ENCODE data around the gene CHST12.
A peak's percentile ranks its signal among the peaks of the same experiment; 100 is the strongest.
"Not testable (repeated sequence)": the region's sequence is repeated elsewhere in the genome, so short reads cannot be mapped to it uniquely, and the experiment has no call there.

CHST12 gene

DNA sequence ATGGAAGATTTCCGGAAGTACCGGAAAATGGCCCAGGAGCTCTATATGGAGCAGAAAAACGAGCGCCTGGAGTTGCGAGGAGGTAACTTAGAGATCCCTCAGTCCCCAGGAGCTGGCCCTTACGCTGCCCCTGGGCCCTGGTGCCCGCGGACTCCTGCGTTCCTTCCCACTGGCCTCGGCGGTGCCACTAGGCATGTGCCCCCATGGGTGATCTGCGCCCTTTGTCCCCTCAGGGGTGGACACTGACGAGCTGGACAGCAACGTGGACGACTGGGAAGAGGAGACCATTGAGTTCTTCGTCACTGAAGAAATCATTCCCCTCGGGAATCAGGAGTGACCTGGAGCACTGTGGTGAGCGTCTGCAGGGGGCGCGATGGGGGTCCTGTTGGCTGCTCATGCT, 24.2 kb upstream of the CHST12 start:
- no peak for DNase-seq

DNA sequence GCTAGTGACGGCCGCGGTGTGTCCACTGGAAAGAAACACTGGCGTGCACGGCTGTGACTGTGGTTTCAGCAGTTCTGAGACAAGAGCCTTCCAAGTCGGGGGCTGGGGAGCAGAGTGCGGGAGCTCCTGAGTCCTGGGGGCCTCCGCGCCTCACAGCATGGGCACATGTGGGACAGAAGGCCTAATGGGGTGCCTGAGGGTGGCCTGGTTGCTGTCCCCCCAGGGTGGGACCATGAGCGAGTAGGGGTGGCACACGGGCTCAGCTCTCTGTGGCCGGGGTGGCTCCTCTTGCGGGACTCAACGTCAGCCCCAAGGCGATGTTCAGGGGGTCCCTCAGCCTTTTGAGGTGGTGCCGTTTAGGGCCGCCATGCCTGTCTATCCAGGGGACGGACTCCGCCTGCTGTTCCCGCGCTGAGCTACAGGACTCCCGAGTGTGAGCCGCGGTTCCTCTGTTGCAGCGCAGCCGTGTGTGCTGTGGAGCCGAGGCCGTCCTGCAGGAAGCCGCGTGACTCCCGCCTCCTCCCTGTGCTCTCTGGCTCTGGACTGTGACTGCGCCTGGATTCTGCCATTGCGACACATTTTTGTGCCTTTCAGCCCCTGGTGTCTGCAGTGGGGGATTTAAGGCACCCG, 23.5 kb upstream of the CHST12 start:
- DNase-seq: no peak

DNA sequence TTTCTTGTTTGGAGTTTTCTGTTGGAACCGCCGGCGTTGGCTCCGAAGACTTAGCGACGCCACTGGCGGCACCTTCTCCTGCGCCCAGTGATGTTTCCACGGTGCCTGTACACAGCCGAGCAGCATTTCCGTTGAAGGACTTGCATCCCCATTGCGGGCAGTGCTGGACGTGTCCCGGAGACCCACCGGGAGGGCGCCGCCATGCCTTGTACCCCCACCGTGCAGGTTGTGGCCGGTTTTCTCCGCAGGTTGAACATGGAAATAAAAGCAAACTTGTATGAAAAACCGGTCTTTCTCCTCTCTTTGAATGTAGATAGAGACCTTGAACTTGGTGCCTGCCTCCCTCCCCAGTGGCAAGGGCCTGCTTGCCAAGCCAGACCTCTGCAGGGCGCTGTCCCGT, 22.9 kb upstream of the CHST12 start:
- DNase-seq: no peak

DNA sequence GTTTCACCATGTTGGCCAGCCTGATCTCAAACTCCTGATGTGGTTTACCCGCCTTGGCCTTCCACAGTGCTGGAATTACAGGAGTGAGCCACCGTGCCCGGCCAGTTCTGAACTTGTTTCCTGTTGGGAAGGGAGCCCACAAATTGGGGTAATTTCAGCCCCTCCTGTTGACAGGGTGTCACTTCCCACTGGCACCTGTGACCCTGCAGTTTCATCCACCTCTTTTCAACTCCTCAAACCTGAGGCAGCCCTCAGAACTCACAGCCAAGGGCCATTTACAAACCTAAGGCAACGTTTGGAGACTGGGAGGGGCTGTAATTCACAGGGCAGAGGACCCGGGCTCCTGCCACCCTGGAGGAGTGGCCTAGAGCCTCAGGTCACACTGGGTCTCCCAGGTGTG, 22.2 kb upstream of the CHST12 start:
- no peak for DNase-seq

DNA sequence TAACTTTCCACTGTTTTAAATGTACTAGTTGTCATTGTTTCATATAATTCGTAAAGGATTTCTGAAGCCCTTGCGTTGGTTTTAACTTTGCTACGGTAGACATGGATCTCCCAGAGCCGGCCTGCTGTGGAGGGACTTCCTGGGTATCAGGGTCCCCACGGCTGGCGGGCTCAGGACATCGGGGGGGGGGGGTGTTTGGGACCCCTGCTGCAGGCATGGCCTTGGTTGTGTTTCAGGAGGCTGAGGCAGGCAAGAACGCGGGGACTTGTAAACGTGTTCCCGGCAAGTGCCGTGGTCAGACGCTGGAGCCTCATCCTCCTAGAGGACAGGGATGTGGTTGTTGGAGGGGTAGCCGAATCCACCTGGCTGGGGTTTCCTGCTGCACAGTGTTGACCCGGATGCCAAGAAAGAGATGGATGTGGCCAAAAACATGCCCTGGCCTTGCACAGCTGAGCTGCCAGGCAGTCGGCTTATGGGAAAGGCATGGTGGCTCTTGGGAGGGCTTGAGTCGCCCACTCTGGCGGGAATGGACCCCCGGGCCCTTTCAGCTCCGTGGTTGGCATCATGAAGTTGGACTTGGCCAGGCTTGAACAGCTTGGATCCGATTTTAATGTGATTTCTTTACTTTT, 21.4 kb upstream of the CHST12 start:
- DNase-seq: no peak

DNA sequence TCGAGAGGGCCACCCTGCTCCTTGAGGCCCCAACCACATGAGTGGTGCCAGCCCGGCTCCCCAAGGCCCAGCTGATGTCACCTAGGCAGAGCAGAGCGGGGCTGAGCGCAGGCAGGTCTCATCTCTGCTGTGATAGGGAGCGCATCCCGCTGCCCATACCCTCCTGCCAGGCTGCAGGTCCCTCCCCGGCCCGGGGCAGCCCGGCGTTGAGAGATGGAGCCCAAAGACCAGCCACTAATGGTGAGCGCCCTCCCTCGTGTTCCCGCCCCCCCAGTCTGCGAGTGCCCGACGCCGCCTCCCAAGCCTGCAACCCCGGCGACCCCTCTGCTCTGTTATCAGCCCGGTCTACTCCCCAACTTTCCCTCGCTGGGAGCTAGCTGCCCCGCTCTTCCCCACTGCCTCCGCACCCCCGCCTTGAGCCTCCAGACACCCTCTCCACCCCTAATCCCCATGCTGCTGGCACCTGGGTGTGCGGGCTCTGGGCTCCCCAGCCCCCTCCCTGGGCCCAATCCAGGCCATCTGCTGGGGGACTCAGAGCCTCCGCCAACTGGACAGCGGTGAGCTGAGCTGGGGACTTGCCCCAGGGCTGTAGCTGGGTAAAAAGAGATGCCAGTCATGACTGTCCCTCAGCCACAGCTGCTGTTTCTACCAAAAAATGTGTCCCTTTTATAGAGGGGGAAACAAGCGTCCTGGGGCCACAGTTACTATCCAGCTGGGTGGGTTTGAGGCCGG, 19.7 kb upstream of the CHST12 start:
- no peak for DNase-seq

DNA sequence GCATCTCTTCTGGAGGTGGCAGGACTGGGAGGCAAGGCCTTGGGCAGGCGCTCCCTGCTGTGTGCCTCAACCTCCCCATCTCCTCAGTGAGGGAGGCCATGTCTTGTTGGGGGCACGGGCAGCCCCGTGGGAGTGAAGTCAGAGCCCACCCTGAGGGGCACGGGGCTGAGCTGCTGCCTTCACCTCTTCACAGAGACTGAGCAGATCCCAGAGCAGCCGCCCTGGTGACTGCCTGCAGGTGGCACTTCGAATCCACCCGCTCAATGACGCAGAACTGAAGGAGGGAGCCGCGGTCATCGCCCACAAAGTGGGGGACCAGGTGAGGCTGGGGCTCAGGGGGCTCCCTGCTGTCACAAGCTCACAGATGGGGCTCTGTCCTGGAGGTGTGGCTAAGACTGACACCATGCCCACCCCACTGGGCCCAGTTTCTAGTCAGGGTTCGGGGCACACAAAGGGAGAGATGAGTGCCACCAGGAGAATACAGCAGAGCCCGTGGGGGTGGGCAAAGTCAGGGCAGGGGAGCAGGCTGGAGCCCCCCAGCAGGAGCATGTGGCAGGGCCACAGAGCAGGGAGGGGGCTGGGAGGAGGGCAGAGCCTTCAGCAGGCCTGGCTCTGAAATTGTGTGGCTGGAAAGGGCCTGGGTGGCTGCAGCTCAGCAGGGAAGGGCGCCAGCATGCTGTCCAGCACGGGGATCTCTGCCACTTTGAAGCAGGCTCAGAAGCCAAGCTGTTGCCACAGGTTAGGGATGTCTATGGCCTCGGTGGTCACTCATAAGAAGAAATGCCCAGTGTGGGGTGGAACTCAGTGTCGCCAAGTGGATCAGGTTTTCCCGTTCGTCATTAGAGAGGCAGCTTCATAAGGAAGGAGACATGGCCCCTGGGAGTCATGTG, 18.8 kb upstream of the CHST12 start:
- DNase-seq: no peak

DNA sequence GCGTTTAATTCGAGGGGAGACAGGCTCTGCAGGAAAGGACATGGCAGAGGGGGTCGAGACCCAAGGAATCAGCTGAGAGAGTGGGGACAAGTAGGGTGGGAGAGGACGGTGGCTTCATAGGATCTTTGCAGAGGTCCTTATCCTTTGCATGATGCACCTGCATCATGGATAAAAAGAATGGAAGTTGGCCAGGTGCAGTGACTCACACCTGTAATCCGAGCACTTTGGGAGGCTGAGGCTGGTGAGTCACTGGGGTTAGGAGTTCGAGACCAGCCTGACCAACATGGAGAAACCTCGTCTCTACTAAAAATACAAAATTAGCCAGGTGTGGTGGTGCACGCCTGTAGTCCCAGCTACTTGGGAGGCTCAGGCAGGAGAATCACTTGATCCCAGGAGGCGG, 17.3 kb upstream of the CHST12 start:
- not testable (repeated sequence) for DNase-seq

DNA sequence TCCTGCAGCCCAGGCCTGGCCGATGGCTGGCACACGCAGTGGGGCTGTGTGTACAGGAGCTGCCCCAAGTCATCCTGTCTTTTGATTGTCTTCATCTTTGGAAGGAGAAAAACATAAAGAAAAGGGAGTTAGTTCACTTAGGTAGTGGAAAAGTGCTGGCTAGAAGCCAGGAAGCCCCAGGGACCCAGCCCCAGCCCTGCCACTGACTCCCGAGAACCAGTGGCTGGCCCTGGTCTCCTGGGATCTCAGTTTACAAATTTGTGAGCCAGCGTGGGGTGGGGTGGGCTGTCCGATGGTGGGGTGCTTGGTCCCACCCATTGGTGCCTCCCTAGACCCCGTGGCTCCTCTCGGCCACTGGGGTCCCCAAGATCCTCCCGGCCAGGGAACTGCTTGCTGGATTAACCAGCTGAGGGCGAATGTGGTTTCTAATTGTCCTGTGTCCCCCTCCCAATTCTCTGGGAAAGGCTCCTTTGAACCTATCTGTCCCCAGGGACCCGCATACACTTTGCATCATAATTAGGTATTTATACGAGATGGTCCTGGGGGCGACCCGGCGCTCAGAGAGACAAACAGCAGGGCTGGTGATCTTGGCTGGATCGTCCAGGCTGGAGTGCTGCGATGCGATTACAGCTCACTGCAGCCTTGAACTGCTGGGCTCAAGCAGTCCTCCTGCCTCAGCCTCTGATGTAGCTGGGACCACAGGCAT, 16.3 kb upstream of the CHST12 start:
- DNase-seq: no peak

DNA sequence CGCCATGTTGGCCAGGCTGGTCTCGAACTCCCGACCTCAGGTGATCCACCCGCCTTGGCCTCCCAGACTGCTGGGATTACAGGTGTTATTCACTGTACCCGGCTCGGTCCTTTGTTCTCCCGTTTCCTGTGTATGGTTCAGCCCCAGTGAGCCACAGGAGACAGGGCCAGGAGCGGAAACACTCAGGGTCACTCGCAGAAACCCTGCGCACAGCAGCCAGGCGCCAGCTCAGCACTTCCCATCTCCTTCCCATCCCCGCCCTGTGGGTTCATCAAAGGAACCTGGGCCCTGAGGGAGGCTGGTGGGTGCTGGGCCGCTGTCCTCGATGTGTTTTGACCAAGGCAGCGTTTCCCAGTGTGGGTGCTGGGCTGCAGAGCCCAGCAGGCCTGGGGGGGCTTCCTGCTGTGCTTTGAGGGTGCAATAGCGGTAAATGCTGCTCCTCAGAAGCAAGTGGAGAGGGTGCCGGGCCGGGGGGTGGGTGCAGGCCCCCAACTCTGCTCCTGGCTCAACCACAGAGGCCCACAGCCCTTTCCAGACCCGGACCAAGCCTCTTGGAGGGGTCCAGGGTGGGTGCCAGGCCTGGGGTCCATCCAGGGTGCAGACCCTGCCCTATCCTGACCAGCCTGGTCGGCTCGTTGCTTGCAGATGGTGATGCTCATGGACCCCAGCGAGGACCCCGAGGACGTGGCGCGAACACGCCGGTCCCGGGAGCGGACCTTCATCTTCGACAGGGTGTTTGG, 15.3 kb upstream of the CHST12 start:
- no peak for DNase-seq

DNA sequence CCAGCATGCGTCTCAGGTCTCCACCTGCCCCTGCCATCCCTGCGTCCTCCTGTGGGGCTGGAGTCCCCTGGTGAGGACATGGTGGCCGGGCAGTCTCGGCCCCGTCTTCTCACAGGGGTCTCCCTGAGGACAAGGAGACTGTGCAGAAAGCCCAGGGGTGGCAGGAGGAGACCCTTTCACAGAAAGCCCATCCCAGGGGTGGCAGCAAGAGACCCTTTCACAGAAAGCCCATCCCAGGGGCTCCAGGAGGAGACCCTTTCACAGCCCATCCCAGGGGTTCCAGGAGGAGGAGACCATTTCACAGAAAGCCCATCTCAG, 14.8 kb upstream of the CHST12 start:
- no peak for DNase-seq

DNA sequence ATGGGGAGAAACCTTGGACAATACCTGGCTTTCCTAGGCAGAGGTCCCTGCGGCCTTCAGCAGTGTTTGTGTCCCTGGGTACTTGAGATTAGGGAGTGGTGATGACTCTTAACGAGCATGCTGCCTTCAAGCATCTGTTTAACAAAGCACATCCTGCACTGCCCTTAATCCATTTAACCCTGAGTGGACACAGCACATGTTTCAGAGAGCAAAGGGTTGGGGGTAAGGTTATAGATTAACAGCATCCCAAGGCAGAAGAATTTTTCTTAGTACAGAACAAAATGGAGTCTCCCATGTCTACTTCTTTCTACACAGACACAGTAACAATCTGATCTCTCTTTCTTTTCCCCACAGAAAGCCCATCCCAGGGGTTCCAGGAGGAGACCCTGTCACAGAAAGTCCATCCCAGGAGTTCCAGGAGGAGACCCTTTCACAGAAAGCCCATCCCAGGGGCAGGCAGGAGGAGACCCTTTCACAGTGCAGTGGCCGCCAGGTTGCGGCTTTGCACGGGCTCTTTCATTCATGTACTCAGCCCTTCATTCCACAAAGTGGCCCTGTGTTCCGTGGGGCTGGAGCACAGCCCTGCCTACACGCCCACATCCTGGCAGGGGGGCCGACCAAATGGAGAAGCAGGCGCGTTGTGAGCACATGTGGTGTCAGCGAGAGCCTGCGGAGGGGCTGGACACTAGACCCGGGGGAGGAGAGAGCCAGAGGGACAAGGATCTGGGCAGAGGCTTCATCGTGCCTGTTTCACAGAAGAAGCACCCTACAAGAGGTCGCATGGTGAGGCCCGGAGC, 13.2 kb upstream of the CHST12 start:
- peak; percentile 66 for DNase-seq

DNA sequence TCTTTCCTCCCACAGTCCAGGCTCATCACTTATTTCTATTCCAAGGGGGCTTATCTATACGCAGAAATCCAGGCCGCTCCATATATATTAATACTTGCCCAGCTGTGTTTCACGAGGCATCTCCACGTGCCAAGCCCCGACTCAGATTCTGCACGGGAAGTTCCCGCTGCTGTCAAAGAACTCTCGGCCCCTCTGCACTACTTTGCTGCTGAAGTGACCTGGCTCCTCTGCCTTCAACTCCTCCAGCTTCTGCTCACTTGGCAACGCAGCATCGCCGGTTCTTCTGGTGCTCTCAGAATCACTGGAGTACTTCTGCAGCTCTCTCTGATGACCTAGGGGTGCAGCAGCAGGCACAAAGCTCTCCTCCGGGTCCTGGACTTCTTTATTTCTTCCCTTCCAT, 9.7 kb upstream of the CHST12 start:
- no peak for DNase-seq

DNA sequence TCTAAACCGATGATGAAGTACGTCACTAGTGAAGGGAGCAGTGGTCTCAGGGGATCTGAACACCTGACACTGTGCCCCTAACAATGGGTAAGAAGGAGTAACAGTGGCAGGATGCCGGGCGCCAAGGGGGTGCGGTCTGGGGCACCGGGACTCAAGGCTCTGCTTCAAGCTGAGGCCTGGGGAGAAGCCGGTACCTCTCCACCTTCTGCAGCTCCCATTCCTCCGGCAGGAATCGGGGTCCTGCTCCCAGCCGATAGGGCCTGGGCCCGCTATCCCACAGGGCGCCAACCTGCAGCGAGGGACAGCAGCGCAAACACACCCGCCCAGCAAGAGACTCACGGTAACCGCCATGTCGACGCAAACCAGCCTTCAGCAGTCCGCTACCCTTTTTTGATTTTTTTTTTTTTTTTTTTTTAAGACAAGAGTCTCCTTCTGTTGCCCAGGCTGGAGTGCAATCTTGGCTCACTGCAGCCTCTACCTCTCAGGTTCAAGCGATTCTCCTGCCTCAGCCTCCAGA, 8.8 kb upstream of the CHST12 start:
- no peak for DNase-seq

DNA sequence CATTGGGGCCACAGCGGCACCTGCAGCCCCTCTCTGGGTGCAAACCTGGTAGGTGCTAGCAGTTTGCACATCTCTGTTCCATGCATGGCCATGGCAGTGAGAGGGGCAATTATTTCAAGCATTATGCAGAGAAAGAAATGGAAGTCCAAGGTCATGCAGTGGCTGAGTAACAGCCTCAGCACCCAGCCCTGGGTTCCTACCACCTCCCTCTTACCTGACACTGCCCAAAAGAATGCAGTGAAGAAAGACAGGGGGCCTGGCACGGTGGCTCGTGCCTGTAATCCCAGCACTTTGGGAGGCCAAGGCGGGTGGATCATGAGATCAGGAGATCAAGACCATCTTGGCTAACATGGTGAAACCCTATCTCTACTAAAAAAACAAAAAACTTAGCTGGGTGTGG, 4.9 kb upstream of the CHST12 start:
- no peak for DNase-seq

DNA sequence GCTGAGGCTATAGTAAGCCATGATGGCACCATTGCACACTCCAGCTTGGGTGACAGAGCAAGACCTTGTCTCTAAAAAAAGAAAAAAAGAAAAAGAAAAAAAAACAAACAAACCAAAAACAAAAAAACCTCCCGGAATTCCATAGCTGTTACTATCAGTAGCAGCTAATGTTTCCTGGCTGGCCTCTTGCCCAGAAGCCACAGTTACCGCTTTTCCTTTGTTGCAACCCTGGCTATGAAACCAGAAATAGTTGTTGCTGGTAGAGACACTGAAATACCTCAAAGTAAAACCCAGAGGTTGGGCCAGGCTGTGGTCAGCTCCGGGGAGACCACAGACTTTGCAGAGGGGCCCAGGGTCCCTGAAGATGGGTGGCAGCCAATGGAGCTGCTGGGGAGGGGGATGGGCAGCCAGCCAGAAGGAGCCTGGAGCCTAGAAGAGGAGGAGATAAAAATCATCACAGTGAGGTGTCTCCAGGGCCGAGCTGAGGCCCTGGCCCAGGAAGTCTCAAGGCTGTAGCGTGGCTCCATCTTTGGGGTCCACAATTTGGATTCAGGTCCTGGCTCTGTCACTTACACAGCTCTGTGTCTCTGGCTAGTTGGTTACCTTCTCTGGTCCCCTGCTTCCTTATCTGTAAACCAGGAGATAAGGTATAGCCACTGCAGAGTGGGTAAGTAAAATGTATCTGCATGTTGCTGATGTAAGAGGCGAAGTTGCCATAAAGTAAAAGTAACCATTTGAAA, 3.4 kb upstream of the CHST12 start:
- DNase-seq: peak; percentile 81

DNA sequence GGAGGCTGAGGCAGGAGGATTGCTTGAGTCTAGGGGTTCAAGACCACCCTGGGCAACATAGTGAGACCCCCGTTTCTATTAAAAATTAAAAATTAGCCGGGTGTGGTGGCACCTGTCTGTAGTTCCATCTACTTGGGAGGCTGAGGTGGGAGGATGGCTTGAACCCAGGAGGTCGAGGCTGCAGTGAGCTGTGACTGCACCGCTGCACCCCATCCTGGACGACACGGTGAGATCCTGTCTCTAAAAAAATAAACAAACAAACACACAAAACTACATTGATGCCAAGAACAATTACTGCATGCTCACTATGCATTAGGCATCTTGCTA, 761 bp upstream of the CHST12 start:
- no peak for DNase-seq

DNA sequence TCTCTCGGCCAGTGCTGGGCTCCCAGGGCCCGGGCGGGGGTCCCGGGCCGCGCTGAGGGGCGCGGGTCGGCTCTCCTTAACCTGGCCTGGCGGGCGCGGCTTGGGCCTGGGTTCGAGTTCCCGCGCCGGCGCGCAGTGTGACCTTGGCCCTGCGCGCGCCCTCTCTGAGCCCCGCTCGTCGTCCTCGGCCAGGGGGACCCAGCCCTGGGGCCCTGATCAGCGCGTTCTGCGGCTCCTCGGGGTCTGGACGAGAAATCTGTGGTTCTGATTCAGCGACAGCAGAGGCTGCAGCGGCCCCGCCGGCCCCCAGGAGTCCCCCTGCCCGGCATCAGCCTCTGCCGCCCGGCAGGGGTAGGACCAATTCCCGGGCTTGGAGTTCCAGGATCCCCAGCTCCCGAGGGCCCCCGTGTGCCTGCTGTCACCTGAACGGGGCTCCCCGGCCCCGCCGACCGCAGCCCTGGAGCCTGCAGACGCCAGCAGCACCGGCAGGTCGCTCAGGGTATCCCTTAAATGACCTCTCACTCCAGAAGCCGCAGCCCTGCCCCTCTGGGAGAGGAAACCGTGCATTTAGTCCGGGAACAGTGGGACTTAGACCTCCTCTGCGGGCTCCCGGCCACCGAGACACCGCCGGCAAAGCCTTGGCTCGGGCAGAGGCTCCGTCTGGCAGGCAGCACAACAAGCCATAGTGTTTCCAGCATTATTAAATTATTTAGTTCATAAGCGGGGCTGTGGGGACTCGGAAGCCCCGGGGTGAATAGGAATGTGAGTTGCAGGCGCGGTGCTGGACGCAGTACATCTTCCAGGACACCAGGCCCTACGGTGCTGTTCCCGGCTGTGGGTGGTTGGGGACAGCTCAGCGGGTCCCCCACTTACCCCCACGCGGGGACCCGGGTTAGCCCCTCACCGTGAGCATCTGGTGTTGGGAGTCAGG, 572 bp downstream of the CHST12 start:
- peak; percentile 61 for DNase-seq

DNA sequence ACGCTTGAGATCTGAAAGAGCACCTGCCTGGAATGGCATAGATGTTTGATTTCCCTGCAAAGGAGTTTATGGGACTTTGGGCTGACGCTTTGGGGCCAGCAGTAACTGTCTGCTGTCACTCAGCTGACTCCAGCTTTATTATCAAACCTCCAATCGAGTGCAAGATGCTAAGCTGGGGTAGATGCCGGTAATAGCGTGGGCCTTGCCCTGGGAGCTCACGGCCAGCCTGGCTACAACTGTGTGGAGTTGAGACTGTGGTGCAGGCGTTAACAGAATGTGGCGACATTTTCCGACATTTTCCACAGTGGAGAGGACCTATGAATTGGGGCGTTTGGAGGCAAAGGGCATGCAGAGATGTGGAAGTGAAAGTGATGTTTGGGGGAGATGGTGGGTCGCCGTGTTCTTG, 1.3 kb downstream of the CHST12 start:
- no peak for DNase-seq
